ENCODE data around the gene LARP1.
A peak's percentile ranks its signal among the peaks of the same experiment; 100 is the strongest.

DNA sequence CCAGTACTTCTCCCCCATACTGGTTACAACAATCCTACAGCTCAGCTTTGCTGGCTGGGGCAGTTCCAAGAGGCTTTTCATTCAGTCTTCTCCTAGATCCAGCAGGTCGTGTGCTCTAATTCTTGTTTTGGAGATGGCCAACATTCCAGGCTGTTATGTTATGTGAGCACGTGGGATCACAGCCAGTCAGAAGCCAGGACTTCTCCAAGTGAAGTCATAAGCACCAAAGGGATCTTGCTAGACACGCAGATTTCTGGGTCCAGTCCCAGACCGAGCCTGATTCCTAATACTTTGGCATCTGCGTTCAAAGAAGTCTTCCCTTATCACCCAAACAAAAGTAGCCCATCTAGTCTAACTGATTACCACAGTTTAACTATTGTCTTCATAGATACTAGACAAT lies 1.4 kb upstream of the LARP1 start:
- TF ChIP-seq EGR1 (IDR thresholded peaks at IDR 0.05) (no peak), FOXM1 (IDR thresholded peaks at IDR 0.05; ENCODE audit: borderline replicate concordance, low read depth) (no peak), CEBPB (IDR thresholded peaks at IDR 0.05) (no peak), TAF1 (IDR thresholded peaks at IDR 0.05; ENCODE audit: low read depth) (no peak), EP300 (IDR thresholded peaks at IDR 0.05; ENCODE audit: borderline replicate concordance) (no peak), NFIC (IDR thresholded peaks at IDR 0.05) (no peak), TCF12 (IDR thresholded peaks at IDR 0.05; ENCODE audit: low read depth) (no peak), RAD21 (IDR thresholded peaks at IDR 0.05; ENCODE audit: low read depth) (no peak), YY1 (IDR thresholded peaks at IDR 0.05; ENCODE audit: low read depth) (no peak), CREB1 (IDR thresholded peaks at IDR 0.05; ENCODE audit: low read depth) (no peak), ZBTB7A (IDR thresholded peaks at IDR 0.05; ENCODE audit: low read depth) (no peak)
- TF ChIP-seq, protein P1, sequence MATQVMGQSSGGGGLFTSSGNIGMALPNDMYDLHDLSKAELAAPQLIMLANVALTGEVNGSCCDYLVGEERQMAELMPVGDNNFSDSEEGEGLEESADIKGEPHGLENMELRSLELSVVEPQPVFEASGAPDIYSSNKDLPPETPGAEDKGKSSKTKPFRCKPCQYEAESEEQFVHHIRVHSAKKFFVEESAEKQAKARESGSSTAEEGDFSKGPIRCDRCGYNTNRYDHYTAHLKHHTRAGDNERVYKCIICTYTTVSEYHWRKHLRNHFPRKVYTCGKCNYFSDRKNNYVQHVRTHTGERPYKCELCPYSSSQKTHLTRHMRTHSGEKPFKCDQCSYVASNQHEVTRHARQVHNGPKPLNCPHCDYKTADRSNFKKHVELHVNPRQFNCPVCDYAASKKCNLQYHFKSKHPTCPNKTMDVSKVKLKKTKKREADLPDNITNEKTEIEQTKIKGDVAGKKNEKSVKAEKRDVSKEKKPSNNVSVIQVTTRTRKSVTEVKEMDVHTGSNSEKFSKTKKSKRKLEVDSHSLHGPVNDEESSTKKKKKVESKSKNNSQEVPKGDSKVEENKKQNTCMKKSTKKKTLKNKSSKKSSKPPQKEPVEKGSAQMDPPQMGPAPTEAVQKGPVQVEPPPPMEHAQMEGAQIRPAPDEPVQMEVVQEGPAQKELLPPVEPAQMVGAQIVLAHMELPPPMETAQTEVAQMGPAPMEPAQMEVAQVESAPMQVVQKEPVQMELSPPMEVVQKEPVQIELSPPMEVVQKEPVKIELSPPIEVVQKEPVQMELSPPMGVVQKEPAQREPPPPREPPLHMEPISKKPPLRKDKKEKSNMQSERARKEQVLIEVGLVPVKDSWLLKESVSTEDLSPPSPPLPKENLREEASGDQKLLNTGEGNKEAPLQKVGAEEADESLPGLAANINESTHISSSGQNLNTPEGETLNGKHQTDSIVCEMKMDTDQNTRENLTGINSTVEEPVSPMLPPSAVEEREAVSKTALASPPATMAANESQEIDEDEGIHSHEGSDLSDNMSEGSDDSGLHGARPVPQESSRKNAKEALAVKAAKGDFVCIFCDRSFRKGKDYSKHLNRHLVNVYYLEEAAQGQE (IDR thresholded peaks at IDR 0.05; ENCODE audit: low read depth) = no peak
- TF ChIP-seq, protein P2, sequence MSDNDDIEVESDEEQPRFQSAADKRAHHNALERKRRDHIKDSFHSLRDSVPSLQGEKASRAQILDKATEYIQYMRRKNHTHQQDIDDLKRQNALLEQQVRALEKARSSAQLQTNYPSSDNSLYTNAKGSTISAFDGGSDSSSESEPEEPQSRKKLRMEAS (IDR thresholded peaks at IDR 0.05) = 0 out of 2 replicates have a peak, but pooled peaks have one; percentile 34
- TF ChIP-seq, protein P3, sequence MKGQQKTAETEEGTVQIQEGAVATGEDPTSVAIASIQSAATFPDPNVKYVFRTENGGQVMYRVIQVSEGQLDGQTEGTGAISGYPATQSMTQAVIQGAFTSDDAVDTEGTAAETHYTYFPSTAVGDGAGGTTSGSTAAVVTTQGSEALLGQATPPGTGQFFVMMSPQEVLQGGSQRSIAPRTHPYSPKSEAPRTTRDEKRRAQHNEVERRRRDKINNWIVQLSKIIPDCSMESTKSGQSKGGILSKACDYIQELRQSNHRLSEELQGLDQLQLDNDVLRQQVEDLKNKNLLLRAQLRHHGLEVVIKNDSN (IDR thresholded peaks at IDR 0.05) = peak; percentile 38; the same call in 1 of the 2 replicates

Data from Ishikawa (cell line).